ENCODE results near the gene CD3G. TPM values are rescaled to one million over a fixed set of nuclear protein-coding genes. Genes with fewer than 3 reads are reported as not detected.

Gene CD3G
- total and polyA plus RNA-seq, 9 donors: 0.15 to 1.4 (median 0.40) TPM; not detected in 1

DNA sequence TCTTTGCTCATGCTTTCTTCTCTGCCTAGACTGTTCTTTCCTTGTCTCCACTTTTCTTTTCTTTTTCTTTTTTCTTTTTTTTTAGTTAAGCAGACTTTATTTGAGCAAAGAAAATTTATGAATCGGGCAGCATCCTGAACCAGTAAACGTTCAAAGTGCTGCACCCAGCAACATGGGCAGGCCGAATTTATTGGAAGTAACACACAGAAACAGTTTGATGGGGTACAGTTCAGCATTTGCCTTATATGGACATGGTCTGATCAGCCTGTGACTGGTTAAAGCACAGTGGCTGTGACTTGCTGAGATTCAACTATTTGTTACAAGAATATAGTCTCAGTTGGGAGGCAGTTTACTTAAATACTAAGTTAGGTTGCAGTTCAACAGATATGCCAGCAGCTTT, 23.6 kb upstream of the CD3G start:
- 83 to 88% (median 83%) methylated on average over 3 of the region's 3 CpGs for WGBS, 3 donors
- H3K27me3 ChIP-seq: no peaks in the 10 kb centered on the region

DNA sequence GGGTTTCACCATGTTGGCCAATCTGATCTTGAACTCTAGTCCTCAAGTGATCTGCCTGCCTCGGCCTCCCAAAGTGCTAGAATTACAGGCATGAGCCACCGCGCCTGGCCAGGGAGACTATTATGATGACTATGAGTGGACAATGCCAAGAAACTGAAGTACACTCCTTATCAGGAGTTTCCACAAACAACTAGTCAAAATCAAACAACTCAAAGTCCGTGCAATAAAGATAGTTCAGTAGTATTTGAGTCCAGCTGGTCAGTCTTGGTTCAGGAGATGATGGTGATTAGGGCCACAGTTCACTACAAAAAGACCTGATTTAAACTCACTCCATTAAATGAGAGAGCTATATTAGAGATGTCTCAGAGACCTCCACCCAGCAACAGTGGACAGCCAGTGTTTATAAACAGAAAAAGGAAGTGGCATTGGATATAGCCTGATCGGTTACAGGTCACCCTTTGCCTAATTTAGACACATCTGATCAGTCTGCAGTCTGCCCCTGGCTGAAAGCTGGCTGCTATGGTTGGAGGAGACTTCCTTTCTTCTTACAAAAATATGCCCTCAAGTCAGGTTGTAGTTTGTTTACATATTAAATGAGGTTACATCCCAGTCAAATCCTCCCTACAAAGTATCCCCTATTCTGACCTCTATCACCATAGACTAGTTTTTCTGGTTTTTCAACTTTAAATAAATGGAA, 22.6 kb upstream of the CD3G start:
- no peak overlapping the region for H3K4me3 ChIP-seq
- intact Hi-C loops (cut with DNase I): no loop called here
- TF ChIP-seq, protein P1, sequence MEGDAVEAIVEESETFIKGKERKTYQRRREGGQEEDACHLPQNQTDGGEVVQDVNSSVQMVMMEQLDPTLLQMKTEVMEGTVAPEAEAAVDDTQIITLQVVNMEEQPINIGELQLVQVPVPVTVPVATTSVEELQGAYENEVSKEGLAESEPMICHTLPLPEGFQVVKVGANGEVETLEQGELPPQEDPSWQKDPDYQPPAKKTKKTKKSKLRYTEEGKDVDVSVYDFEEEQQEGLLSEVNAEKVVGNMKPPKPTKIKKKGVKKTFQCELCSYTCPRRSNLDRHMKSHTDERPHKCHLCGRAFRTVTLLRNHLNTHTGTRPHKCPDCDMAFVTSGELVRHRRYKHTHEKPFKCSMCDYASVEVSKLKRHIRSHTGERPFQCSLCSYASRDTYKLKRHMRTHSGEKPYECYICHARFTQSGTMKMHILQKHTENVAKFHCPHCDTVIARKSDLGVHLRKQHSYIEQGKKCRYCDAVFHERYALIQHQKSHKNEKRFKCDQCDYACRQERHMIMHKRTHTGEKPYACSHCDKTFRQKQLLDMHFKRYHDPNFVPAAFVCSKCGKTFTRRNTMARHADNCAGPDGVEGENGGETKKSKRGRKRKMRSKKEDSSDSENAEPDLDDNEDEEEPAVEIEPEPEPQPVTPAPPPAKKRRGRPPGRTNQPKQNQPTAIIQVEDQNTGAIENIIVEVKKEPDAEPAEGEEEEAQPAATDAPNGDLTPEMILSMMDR (IDR thresholded peaks at IDR 0.05): no peak
- TF ChIP-seq EP300 (IDR thresholded peaks at IDR 0.05) (no peak), POLR2A (IDR thresholded peaks at IDR 0.05) (no peak)
- no peak overlapping the region for H3K27ac ChIP-seq
- WGBS, 3 donors: 71 to 79% (median 74%) methylated on average over 5 of the region's 5 CpGs
- H3K36me3 ChIP-seq: no peaks in the 10 kb centered on the region
- no peaks in the 10 kb centered on the region for H3K4me1 ChIP-seq (ENCODE audit: insufficient read depth)
- DNase-seq: no peak
- H3K27me3 ChIP-seq: no peaks in the 10 kb centered on the region
- no peaks in the 10 kb centered on the region for H3K9me3 ChIP-seq

More for the DNA sequence above, 23.6 kb upstream of the CD3G start:
- no peak for DNase-seq
- TF ChIP-seq, protein P1 (IDR thresholded peaks at IDR 0.05): no peak
- TF ChIP-seq POLR2A (IDR thresholded peaks at IDR 0.05) (no peak), EP300 (IDR thresholded peaks at IDR 0.05) (no peak)
- Histone ChIP-seq H3K9me3 (no peaks in the 10 kb centered on the region), H3K36me3 (no peaks in the 10 kb centered on the region), H3K27ac (no peak overlapping the region), H3K4me3 (no peak overlapping the region), H3K4me1 (ENCODE audit: insufficient read depth) (no peaks in the 10 kb centered on the region)
- intact Hi-C loops (cut with DNase I): no loop called here

DNA sequence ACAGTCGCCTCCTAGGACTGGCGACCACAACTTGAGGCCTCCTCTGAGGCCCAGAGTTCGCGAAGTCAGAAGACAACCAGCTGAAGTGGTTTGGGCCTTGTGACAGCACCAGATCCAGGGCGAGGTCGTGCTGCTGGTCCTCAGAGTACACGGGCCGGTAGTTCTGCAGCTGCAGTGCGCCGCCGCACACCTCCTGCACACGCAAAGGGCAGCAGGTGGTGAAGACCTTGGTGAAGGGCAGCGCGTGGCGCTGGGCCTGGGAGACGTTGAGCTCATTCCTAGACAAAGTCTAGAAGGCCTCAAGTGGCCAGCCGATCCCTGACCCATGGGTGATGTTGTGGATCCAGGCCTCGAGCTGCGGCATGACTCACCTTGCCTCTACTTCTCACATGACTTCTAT, 21.4 kb upstream of the CD3G start:
- H3K27me3 ChIP-seq: no peaks in the 10 kb centered on the region
- intact Hi-C loops (cut with DNase I): no loop called here
- 93 to 95% (median 93%) methylated on average over 19 of the region's 19 CpGs for WGBS, 3 donors
- H3K36me3 ChIP-seq: no peaks in the 10 kb centered on the region
- H3K4me3 ChIP-seq: no peak overlapping the region
- no peak overlapping the region for H3K27ac ChIP-seq
- TF ChIP-seq, protein P1 (IDR thresholded peaks at IDR 0.05): no peak
- TF ChIP-seq EP300 (IDR thresholded peaks at IDR 0.05): no peak
- no peak for TF ChIP-seq POLR2A (IDR thresholded peaks at IDR 0.05)
- H3K9me3 ChIP-seq: no peaks in the 10 kb centered on the region
- DNase-seq: no peak
- no peaks in the 10 kb centered on the region for H3K4me1 ChIP-seq (ENCODE audit: insufficient read depth)

DNA sequence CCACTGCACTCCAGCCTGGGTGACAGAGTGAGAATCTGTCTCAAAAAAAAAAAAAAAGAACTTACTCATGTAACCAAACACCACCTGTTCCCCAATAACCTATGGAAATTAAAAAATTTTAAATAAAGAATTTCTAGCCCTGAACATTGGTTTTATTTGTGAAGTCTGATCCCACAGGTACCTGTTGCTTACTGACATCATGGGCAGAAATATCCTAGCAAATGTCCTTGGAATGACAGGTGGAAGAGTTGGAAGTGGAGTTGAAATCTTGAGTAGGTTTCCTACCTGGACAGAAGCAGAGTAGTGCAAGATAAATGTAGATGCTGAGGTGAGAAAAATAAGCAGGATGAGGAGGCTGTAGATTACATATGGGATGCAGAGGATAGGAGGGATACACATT, 18.9 kb upstream of the CD3G start:
- no peak overlapping the region for H3K4me3 ChIP-seq
- DNase-seq: no peak
- H3K4me1 ChIP-seq (ENCODE audit: insufficient read depth): no peaks in the 10 kb centered on the region
- H3K27ac ChIP-seq: no peak overlapping the region
- H3K36me3 ChIP-seq: no peaks in the 10 kb centered on the region
- no peaks in the 10 kb centered on the region for H3K27me3 ChIP-seq
- no peak for TF ChIP-seq POLR2A (IDR thresholded peaks at IDR 0.05)
- TF ChIP-seq EP300 (IDR thresholded peaks at IDR 0.05): no peak
- TF ChIP-seq, protein P1 (IDR thresholded peaks at IDR 0.05): no peak
- intact Hi-C loops (cut with DNase I): no loop called here
- no peaks in the 10 kb centered on the region for H3K9me3 ChIP-seq

All from ovary (tissue), 9 donors.